Measurements from ENCODE around the gene INMT.

Gene INMT

GRCh38 chr7:30785786-30786185, 33.9 kb downstream of the INMT start:
- H3K4me1 ChIP-seq (ENCODE audit: low read depth, poor library complexity, severe bottlenecking), result no peaks in the 10 kb centered on the region

GRCh38 chr7:30787486-30787885, 35.6 kb downstream of the INMT start:
- H3K36me3 ChIP-seq (ENCODE audit: insufficient read depth), result no peaks in the 10 kb centered on the region
- H4K20me1 ChIP-seq (ENCODE audit: insufficient read depth), result no peaks in the 10 kb centered on the region

More at GRCh38 chr7:30785786-30786185, 33.9 kb downstream of the INMT start:
- no peaks in the 10 kb centered on the region for H3K79me2 ChIP-seq (ENCODE audit: insufficient read depth, low read depth)
- TF ChIP-seq CTCF (conservative IDR thresholded peaks at IDR 0.05; ENCODE audit: low read depth, low read length), result no peak
- H2AFZ ChIP-seq (ENCODE audit: low read depth), result no peak overlapping the region
- H3K27ac ChIP-seq, result no peak overlapping the region
- H3K27me3 ChIP-seq (ENCODE audit: insufficient read depth, low read depth), result no peaks in the 10 kb centered on the region
- no peak overlapping the region for H3K9ac ChIP-seq
- no peak overlapping the region for H3K4me3 ChIP-seq (IDR thresholded peaks at IDR 0.05; ENCODE audit: insufficient read depth, low read depth, low read length)
- no peak overlapping the region for H3K4me2 ChIP-seq
- no peaks in the 10 kb centered on the region for H4K20me1 ChIP-seq (ENCODE audit: insufficient read depth)
- H3K36me3 ChIP-seq (ENCODE audit: insufficient read depth), result peaks cover 3% of the 10 kb centered on the region; the same call in 1 of the 2 replicates

GRCh38 chr7:30788640-30789333, 36.9 kb downstream of the INMT start:
- TF ChIP-seq CTCF (conservative IDR thresholded peaks at IDR 0.05; ENCODE audit: low read depth, low read length), result no peak
- Histone ChIP-seq H3K36me3 (ENCODE audit: insufficient read depth) (no peaks in the 10 kb centered on the region), H4K20me1 (ENCODE audit: insufficient read depth) (no peaks in the 10 kb centered on the region), H3K79me2 (ENCODE audit: insufficient read depth, low read depth) (no peaks in the 10 kb centered on the region), H3K4me3 (IDR thresholded peaks at IDR 0.05; ENCODE audit: insufficient read depth, low read depth, low read length) (no peak overlapping the region), H3K27ac (no peak overlapping the region), H3K4me2 (no peak overlapping the region), H3K27me3 (ENCODE audit: insufficient read depth, low read depth) (no peaks in the 10 kb centered on the region), H3K4me1 (ENCODE audit: low read depth, poor library complexity, severe bottlenecking) (no peaks in the 10 kb centered on the region), H3K9ac (no peak overlapping the region), H2AFZ (ENCODE audit: low read depth) (no peak overlapping the region)

More at GRCh38 chr7:30787486-30787885, 35.6 kb downstream of the INMT start:
- Histone ChIP-seq H3K79me2 (ENCODE audit: insufficient read depth, low read depth) (no peaks in the 10 kb centered on the region), H3K27ac (no peak overlapping the region), H3K4me2 (no peak overlapping the region), H3K4me1 (ENCODE audit: low read depth, poor library complexity, severe bottlenecking) (no peaks in the 10 kb centered on the region), H3K27me3 (ENCODE audit: insufficient read depth, low read depth) (no peaks in the 10 kb centered on the region), H3K4me3 (IDR thresholded peaks at IDR 0.05; ENCODE audit: insufficient read depth, low read depth, low read length) (no peak overlapping the region), H2AFZ (ENCODE audit: low read depth) (no peak overlapping the region), H3K9ac (no peak overlapping the region)
- TF ChIP-seq CTCF (conservative IDR thresholded peaks at IDR 0.05; ENCODE audit: low read depth, low read length), result no peak

GRCh38 chr7:30789334-30789711, 37.4 kb downstream of the INMT start:
- Histone ChIP-seq H3K4me1 (ENCODE audit: low read depth, poor library complexity, severe bottlenecking) (no peaks in the 10 kb centered on the region), H2AFZ (ENCODE audit: low read depth) (no peak overlapping the region), H3K4me3 (IDR thresholded peaks at IDR 0.05; ENCODE audit: insufficient read depth, low read depth, low read length) (no peak overlapping the region), H3K79me2 (ENCODE audit: insufficient read depth, low read depth) (no peaks in the 10 kb centered on the region), H4K20me1 (ENCODE audit: insufficient read depth) (no peaks in the 10 kb centered on the region), H3K27me3 (ENCODE audit: insufficient read depth, low read depth) (no peaks in the 10 kb centered on the region), H3K9ac (no peak overlapping the region), H3K27ac (no peak overlapping the region), H3K4me2 (no peak overlapping the region), H3K36me3 (ENCODE audit: insufficient read depth) (no peaks in the 10 kb centered on the region)
- TF ChIP-seq CTCF (conservative IDR thresholded peaks at IDR 0.05; ENCODE audit: low read depth, low read length), result no peak

Measured in KMS-11 (cell line).